ENCODE results near the gene ANKRD22. TPM values are rescaled to one million over a fixed set of nuclear protein-coding genes. Genes with fewer than 3 reads are reported as not detected.

The ANKRD22 gene
- total RNA-seq, 3 donors from 2014 or later = 0.24 TPM; not detected in 2

GRCh38 chr10:88783724-88784123, 67.9 kb downstream of the ANKRD22 start:
- Mint-ChIP-seq H3K4me3 (no peak overlapping the region), H3K27me3 (ENCODE audit: low read depth) (no peaks in the 10 kb centered on the region), H3K9me3 (no peaks in the 10 kb centered on the region), H3K36me3 (ENCODE audit: insufficient read depth) (no peaks in the 10 kb centered on the region), H3K4me1 (ENCODE audit: low read depth) (no peaks in the 10 kb centered on the region)
- no peak for DNase-seq
- no peak for ATAC-seq

GRCh38 chr10:88782222-88782621, 69.4 kb downstream of the ANKRD22 start:
- Mint-ChIP-seq H3K4me3 (no peak overlapping the region), H3K9me3 (no peaks in the 10 kb centered on the region), H3K4me1 (ENCODE audit: low read depth) (no peaks in the 10 kb centered on the region), H3K27me3 (ENCODE audit: low read depth) (no peaks in the 10 kb centered on the region), H3K36me3 (ENCODE audit: insufficient read depth) (no peaks in the 10 kb centered on the region)
- ATAC-seq = no peak
- no peak for DNase-seq

- H3K27me3 Mint-ChIP-seq (ENCODE audit: low read depth) = no peaks in the 10 kb centered on the region
- ATAC-seq = no peak
Measured at GRCh38 chr10:88781206-88781605, 70.4 kb downstream of the ANKRD22 start.

More at GRCh38 chr10:88781206-88781605, 70.4 kb downstream of the ANKRD22 start:
- DNase-seq = no peak
- Mint-ChIP-seq H3K36me3 (ENCODE audit: insufficient read depth) (no peaks in the 10 kb centered on the region), H3K9me3 (no peaks in the 10 kb centered on the region), H3K4me3 (no peak overlapping the region), H3K4me1 (ENCODE audit: low read depth) (no peaks in the 10 kb centered on the region)

Other genes starting within 250 kb of the ANKRD22 start
- not detected for gene LIPF, start 187.4 kb downstream of the ANKRD22 start, total RNA-seq
- not detected for gene LIPK, start 145.6 kb downstream of the ANKRD22 start, total RNA-seq
- gene LIPN, start 91.8 kb downstream of the ANKRD22 start, total RNA-seq = not detected
- gene LIPM, start 49.1 kb downstream of the ANKRD22 start, total RNA-seq = not detected
- gene STAMBPL1, start 28.4 kb upstream of the ANKRD22 start, total RNA-seq = 10 to 100 TPM; 15.1 to 24.7 (median 19.4) TPM
- 1 to 10 TPM; 2.6 to 4.1 (median 2.6) TPM for gene ACTA2, start 100.9 kb upstream of the ANKRD22 start, total RNA-seq
- 10 to 100 TPM; 23.0 to 31.9 (median 30.1) TPM for gene FAS, start 139.0 kb upstream of the ANKRD22 start, total RNA-seq